ENCODE results near the gene IER5.
"Not testable (repeated sequence)": the region's sequence is repeated elsewhere in the genome, so short reads cannot be mapped to it uniquely, and the experiment has no call there.

IER5 gene

DNA sequence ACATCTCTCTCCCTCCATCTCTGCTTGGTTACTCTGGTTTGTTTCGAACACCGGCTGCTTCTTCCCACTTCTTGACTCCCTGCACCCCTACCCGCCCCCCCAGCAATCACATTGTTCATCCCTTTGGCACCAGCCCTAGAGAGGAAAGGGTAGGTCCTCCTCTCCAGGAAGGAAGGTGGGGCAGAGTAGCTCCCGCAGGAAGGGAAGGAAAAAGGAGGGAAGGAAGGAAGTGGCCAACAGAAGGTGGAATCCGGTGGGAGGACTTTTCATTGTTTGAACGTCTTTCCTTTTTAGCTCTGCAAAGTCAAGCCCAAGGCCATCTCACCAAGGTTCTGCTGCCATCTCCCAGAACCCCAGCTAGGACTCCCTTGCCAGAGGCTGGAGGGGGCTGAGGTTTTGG lies 18.0 kb downstream of the IER5 start:
- Histone ChIP-seq H3K27me3 (ENCODE audit: low read depth) (no peaks in the 10 kb centered on the region), H3K4me3 (no peak overlapping the region), H3K36me3 (replicated peaks) (no peaks in the 10 kb centered on the region), H3K9me3 (peaks cover 2% of the 10 kb centered on the region; the same call in 1 of the 2 replicates), H3K4me1 (peaks cover 26% of the 10 kb centered on the region)
- in situ Hi-C loops (cut with MboI; ENCODE audit: low sequenced_read_pairs) = no loop called here
- no peak for DNase-seq (ENCODE audit: low spot score in 2 of 2)

- in situ Hi-C loops (cut with MboI; ENCODE audit: low sequenced_read_pairs) = no loop called here
- Histone ChIP-seq H3K27me3 (ENCODE audit: low read depth) (no peaks in the 10 kb centered on the region), H3K4me3 (no peak overlapping the region), H3K4me1 (peaks cover 26% of the 10 kb centered on the region), H3K36me3 (replicated peaks) (no peaks in the 10 kb centered on the region), H3K9me3 (peaks cover 2% of the 10 kb centered on the region; the same call in 1 of the 2 replicates)
- no peak for DNase-seq (ENCODE audit: low spot score in 2 of 2)
Measured at GRCh38 chr1:181107711-181108110, 19.2 kb downstream of the IER5 start.

GRCh38 chr1:181108304-181108867 lies 19.9 kb downstream of the IER5 start:
- Histone ChIP-seq H3K4me1 (peaks cover 26% of the 10 kb centered on the region), H3K4me3 (no peak overlapping the region), H3K36me3 (replicated peaks) (no peaks in the 10 kb centered on the region), H3K27me3 (ENCODE audit: low read depth) (no peaks in the 10 kb centered on the region), H3K9me3 (peaks cover 2% of the 10 kb centered on the region; the same call in 1 of the 2 replicates)
- no peak for DNase-seq (ENCODE audit: low spot score in 2 of 2)
- in situ Hi-C loops (cut with MboI; ENCODE audit: low sequenced_read_pairs) = no loop called here

GRCh38 chr1:181110013-181110412 lies 21.5 kb downstream of the IER5 start:
- Histone ChIP-seq H3K36me3 (replicated peaks) (no peaks in the 10 kb centered on the region), H3K27me3 (ENCODE audit: low read depth) (no peaks in the 10 kb centered on the region), H3K4me3 (no peak overlapping the region), H3K9me3 (peaks cover 2% of the 10 kb centered on the region; the same call in 1 of the 2 replicates), H3K4me1 (peaks cover 14% of the 10 kb centered on the region)
- in situ Hi-C loops (cut with MboI; ENCODE audit: low sequenced_read_pairs) = no loop called here
- DNase-seq (ENCODE audit: low spot score in 2 of 2) = no peak

- Histone ChIP-seq H3K9me3 (no peaks in the 10 kb centered on the region), H3K36me3 (replicated peaks) (no peaks in the 10 kb centered on the region), H3K4me3 (no peak overlapping the region), H3K27me3 (ENCODE audit: low read depth) (no peaks in the 10 kb centered on the region), H3K4me1 (peaks cover 6% of the 10 kb centered on the region; the same call in 1 of the 2 replicates)
- in situ Hi-C loops (cut with MboI; ENCODE audit: low sequenced_read_pairs) = no loop called here
- no peak for DNase-seq (ENCODE audit: low spot score in 2 of 2)
Measured at GRCh38 chr1:181111559-181111958, 23.1 kb downstream of the IER5 start.

DNA sequence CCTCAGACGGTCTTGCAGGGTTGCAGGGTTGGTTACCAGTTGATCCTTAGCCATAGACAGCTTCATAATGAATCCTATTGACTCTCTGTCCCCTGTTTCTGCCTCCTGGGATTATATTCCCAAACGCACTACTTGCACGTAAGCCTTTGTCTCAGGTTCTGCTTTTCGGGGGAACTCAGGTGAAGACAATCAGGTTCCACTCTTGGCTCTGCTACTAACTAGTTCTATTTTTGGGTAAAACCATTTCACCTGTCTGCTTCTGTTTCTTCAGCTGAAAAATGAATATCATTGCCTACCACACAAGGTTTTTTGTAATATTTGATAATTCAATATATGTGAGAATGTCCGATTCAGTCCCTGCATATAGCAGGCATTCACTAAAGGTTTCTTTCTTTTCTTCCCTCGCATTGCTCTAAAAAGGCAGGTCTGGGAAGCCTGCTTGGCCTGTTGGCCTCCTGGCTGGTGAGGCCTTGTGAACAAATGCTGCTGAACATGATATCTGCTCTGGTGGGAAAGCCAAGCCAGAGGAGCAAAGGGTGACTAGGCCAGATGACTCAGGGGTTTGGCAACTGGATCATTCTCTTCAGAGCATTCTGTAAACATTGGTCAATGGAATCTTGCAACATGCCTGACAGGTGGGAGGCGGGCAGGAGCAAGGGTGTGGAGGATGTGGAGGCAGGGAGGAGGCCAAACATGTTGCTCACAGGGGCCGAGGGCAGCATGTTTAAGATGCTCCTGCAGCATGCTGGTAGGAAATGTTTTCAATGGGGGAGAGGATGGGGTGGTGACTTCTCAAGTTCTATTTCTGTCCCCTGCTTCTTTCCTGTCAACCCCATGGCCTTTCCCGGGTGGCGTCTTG lies 23.8 kb downstream of the IER5 start:
- H3K27me3 ChIP-seq (ENCODE audit: low read depth) = no peaks in the 10 kb centered on the region
- no peak overlapping the region for H3K4me3 ChIP-seq
- no peak for DNase-seq (ENCODE audit: low spot score in 2 of 2)
- peaks cover 6% of the 10 kb centered on the region; the same call in 1 of the 2 replicates for H3K4me1 ChIP-seq
- no peaks in the 10 kb centered on the region for H3K36me3 ChIP-seq (replicated peaks)
- in situ Hi-C loops (cut with MboI; ENCODE audit: low sequenced_read_pairs) = no loop called here
- H3K9me3 ChIP-seq = no peaks in the 10 kb centered on the region

DNA sequence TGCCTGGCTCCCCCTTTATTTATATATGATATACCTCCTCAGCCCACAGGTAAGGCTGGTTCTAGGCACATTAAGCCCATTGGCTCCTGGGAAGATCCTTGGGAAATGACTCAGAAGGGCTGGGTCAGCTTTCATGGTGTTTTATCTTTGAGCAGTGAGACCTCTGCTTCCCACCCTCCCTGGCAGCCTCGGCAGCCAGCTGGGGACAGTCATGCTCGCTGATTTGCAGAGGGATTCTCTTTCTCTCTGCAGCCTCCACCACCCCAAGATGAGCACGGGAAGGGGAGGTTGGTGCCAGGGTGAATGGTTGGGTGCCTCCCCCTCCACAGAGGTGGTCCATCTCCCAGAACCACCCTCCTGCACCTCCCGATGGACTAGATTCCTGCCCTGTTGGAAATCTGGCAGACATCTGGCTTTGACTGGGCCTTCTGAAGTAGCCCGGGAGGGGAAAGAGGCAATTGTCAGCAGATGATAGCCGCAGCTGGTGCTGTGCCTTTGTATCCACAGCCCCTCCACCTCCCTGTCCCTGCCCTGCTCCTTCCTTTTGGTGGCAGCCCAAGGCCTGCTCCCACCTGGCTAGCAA lies 24.6 kb downstream of the IER5 start:
- Histone ChIP-seq H3K27me3 (ENCODE audit: low read depth) (no peaks in the 10 kb centered on the region), H3K36me3 (replicated peaks) (no peaks in the 10 kb centered on the region), H3K4me3 (no peak overlapping the region), H3K9me3 (no peaks in the 10 kb centered on the region), H3K4me1 (peaks cover 6% of the 10 kb centered on the region; the same call in 1 of the 2 replicates)
- in situ Hi-C loops (cut with MboI; ENCODE audit: low sequenced_read_pairs) = no loop called here
- DNase-seq (ENCODE audit: low spot score in 2 of 2) = no peak

DNA sequence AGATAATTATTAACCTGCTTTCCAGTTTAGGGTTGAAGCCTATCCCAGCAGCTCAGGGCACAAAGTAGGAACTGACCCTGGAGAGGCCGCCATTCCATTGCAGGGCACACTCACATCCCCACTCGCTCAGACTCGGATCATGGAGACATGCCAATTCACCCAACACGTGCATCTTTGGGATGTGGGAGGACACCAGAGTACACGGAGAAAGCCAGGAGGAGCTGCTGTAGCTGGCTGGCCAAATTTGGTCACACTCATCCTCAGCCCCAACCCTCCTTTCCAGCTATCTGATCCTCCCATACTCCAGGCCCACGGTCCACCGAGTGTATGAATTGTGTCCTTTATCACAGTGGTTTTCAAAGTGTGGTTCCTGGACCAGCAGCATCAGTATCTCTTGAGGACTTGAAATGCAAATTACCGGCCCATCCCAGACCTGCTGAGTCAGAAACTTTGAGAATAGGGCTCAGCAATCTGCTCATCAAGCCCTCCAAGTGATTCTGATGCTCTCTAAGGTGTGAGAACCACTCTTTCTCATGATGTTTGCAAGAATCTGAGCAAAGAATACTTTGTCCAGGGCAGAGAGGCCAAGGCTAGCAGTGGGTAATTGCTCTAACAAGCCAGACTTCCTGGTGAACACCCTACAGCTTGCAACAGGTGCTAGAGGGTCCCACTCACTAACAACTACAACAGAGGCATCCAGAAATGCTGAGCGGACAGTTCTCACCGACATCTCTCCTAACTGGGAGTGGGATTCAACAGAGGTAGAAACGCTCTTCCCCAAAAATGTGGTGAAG lies 26.3 kb downstream of the IER5 start:
- H3K27me3 ChIP-seq (ENCODE audit: low read depth) = no peaks in the 10 kb centered on the region
- no peaks in the 10 kb centered on the region for H3K9me3 ChIP-seq
- no peaks in the 10 kb centered on the region for H3K36me3 ChIP-seq (replicated peaks)
- in situ Hi-C loops (cut with MboI; ENCODE audit: low sequenced_read_pairs) = no loop called here
- H3K4me1 ChIP-seq = peaks cover under 1% of the 10 kb centered on the region; the same call in 1 of the 2 replicates
- DNase-seq (ENCODE audit: low spot score in 2 of 2) = no peak
- no peak overlapping the region for H3K4me3 ChIP-seq

GRCh38 chr1:181115368-181115684 lies 26.8 kb downstream of the IER5 start:
- H3K27me3 ChIP-seq (ENCODE audit: low read depth) = no peaks in the 10 kb centered on the region
- H3K4me1 ChIP-seq = no peaks in the 10 kb centered on the region
- in situ Hi-C loops (cut with MboI; ENCODE audit: low sequenced_read_pairs) = no loop called here
- H3K9me3 ChIP-seq = no peaks in the 10 kb centered on the region
- no peaks in the 10 kb centered on the region for H3K36me3 ChIP-seq (replicated peaks)
- no peak overlapping the region for H3K4me3 ChIP-seq
- DNase-seq (ENCODE audit: low spot score in 2 of 2) = no peak

DNA sequence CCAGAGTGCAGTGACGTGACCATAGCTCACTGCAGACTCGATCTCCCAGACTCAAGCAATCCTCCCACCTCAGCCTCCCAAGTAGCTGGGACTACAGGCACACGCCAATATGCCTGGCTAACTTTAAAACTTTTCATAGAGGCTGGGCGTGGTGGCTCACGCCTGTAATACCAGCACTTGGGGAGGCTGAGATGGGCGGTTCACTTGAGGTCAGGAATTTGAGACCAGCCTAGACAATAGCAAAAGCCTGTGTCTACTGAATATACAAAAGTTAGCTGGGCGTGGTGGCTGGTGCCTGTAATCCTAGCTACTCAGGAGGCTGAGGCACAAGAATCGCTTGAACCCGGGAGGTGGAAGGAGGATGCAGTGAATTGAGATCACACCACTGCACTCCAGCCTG lies 27.5 kb downstream of the IER5 start:
- not testable (repeated sequence) for H3K4me1 ChIP-seq

GRCh38 chr1:181116819-181117390 lies 28.4 kb downstream of the IER5 start:
- Histone ChIP-seq H3K36me3 (replicated peaks) (no peaks in the 10 kb centered on the region), H3K4me3 (no peak overlapping the region), H3K9me3 (no peaks in the 10 kb centered on the region), H3K4me1 (no peaks in the 10 kb centered on the region), H3K27me3 (ENCODE audit: low read depth) (no peaks in the 10 kb centered on the region)
- in situ Hi-C loops (cut with MboI; ENCODE audit: low sequenced_read_pairs) = no loop called here
- DNase-seq (ENCODE audit: low spot score in 2 of 2) = no peak

More for the DNA sequence above, 27.5 kb downstream of the IER5 start:
- H3K27me3 ChIP-seq (ENCODE audit: low read depth); H3K4me3 ChIP-seq; in situ Hi-C loops (cut with MboI; ENCODE audit: low sequenced_read_pairs); H3K9me3 ChIP-seq; DNase-seq (ENCODE audit: low spot score in 2 of 2); H3K36me3 ChIP-seq (replicated peaks): not testable (repeated sequence)

DNA sequence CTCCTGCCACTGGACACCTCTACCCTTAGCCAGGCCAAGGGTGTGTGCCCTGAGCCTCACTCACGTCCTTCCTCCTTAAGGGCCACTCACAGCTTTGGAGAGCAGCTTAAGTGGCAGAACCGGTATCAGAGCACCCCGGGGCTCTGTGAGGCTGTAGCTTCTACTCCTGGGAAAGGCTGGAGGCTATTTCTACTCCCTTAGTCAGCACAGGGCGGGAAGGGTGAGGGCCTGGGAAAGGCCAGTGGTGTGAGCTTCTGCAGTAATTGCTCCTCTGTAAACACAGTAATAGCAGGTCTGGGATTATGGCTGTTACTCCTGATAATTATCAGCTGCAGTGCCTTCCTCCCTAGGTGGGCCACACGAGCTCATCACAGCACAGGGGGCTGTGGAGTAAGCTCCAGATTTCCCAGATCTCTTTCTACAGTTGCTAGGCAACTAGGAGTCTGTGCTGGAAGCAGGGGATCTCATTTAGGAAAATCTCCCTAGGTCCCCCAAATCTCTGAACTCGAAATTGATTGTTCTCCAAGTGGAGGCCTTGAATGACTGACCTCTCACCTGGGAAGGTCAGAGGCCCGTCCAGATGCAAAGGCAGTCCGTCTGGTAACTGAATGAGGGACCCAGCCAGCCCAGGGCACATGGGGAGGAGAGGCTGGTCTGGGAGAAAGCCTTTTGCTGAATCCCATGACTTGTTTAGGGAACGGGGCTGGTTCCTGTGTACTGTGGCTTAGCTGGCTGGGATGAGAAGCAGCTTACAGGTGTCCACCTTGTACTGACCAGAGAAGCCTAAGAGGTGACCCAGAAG lies 29.3 kb downstream of the IER5 start:
- in situ Hi-C loops (cut with MboI; ENCODE audit: low sequenced_read_pairs) = no loop called here
- H3K4me1 ChIP-seq = no peaks in the 10 kb centered on the region

More for the DNA sequence above, 29.3 kb downstream of the IER5 start:
- no peak for DNase-seq (ENCODE audit: low spot score in 2 of 2)
- Histone ChIP-seq H3K4me3 (no peak overlapping the region), H3K36me3 (replicated peaks) (no peaks in the 10 kb centered on the region), H3K27me3 (ENCODE audit: low read depth) (no peaks in the 10 kb centered on the region), H3K9me3 (no peaks in the 10 kb centered on the region)
